BJ (cell line): Measurements from ENCODE around the gene CTSW. TPM values are rescaled to one million over a fixed set of nuclear protein-coding genes. Genes with fewer than 3 reads are reported as not detected.

Experiments
- CTCF ChIA-PET: fragments of 350-600 bp; formaldehyde crosslinking; extraction: SDS; loops from one replicate; lab custom pipeline; 2021; ENCODE audit warnings: antibody characterized with exemption, inconsistent platforms; lab: Yijun Ruan, JAX
- POLR2A ChIA-PET: fragments of 300-600 bp; sonication (Branson Sonifier 250); formaldehyde crosslinking; extraction: SDS; loops from one replicate; lab custom pipeline; 2021; ENCODE audit warnings: antibody characterized with exemption; lab: Charles Lee
- DNase-seq: peaks from one replicate; pipeline ENCODE4 v3.0.0-alpha.2; 2011; ENCODE audit warnings: low read depth
- H3K27me3 ChIP-seq: 2 replicates; pipeline ENCODE4 v1.6.0; 2011; ENCODE audit warnings: low read length; ENCODE audit not compliant: control insufficient read depth, insufficient read depth
- H3K36me3 ChIP-seq: 2 replicates; pipeline ENCODE4 v1.5.1; 2011; ENCODE audit warnings: low read length; ENCODE audit not compliant: control insufficient read depth, insufficient read depth
- H3K4me3 ChIP-seq: 2 replicates; pipeline ENCODE4 v1.5.1; 2011; ENCODE audit warnings: low read depth, mild to moderate bottlenecking, control low read depth, low read length
- CTCF ChIP-seq: IDR thresholded peaks from 2 replicates; pipeline ENCODE4 v1.5.1; 2011; ENCODE audit warnings: low read depth, mild to moderate bottlenecking, control low read depth, inconsistent platforms, low read length, moderate library complexity; ENCODE audit not compliant: insufficient read depth
- polyA plus RNA-seq: library from polyadenylated mRNA; depleted of rRNA; stranded (reverse); fragments of >200 nt; gene quantifications from 2 replicates; pipeline ENCODE4 v1.2.3, GENCODE V29; 2011

The CTSW gene
- polyA plus RNA-seq, 1 experiment, result 0.21 TPM

DNA sequence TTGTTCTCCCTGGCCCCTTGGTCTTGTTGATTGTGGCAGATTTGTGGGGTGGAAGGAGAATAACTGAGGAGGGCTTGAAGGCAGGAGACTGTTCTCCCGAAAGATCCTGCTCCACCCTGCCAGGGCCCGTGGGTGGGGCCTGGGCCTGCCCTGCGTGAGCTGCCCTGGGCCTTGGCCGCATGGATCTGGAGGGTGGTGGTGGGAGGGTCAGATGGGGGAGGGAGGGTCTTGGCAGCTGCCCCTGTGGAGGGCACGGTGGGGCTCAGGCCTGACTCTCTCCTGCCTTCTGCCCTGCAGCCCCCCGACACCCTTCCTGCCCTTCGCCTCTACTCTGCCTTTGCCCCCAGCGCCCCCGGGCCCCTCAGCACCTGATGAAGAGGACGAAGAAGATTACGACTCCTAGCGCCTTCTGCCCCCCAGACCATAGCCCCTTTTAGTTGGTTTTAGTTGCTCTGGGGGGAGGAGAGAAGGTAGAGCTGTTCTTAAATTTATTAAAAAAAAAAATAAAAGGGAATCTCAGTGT lies 41.5 kb downstream of the CTSW start:
- H3K36me3 ChIP-seq, result peaks cover 12% of the 10 kb centered on the region
- TF ChIP-seq CTCF, result no peak
- no peak for DNase-seq
- no peaks in the 10 kb centered on the region for H3K27me3 ChIP-seq
- POLR2A ChIA-PET, result interaction anchor here (0.7 kb wide), 1 partner anchor 32 kb away, joined by 5 read pairs; no protein-coding TSS in a partner anchor
- CTCF ChIA-PET, result interaction anchor here (0.9 to 2.3 kb wide), 2 partner anchors 37 to 67 kb away, joined by 4 to 7 read pairs; no protein-coding TSS in a partner anchor
- peak overlapping the region; percentile 71 for H3K4me3 ChIP-seq

GRCh38 chr11:65921876-65922275 lies 42.2 kb downstream of the CTSW start:
- POLR2A ChIA-PET, result interaction anchor here (0.7 kb wide), 1 partner anchor 33 kb away, joined by 5 read pairs; no protein-coding TSS in a partner anchor
- no peak for TF ChIP-seq CTCF
- CTCF ChIA-PET, result interaction anchor here (1.6 to 2.3 kb wide), 2 partner anchors 34 to 38 kb away, joined by 7 to 8 read pairs; partner anchors contain the start of gene FIBP
- H3K36me3 ChIP-seq, result peaks cover 10% of the 10 kb centered on the region
- H3K27me3 ChIP-seq, result no peaks in the 10 kb centered on the region
- no peak overlapping the region for H3K4me3 ChIP-seq
- no peak for DNase-seq

GRCh38 chr11:65922565-65922964 lies 42.9 kb downstream of the CTSW start:
- Histone ChIP-seq H3K4me3 (no peak overlapping the region), H3K27me3 (no peaks in the 10 kb centered on the region), H3K36me3 (peaks cover 8% of the 10 kb centered on the region)
- DNase-seq, result no peak
- no peak for TF ChIP-seq CTCF
- ChIA-PET CTCF (interaction anchor here (1.4 to 1.6 kb wide), 3 partner anchors 34 to 58 kb away, joined by 3 to 8 read pairs (median 5); partner anchors contain the start of gene FIBP), POLR2A (no interaction called here)

- Histone ChIP-seq H3K4me3 (no peak overlapping the region), H3K27me3 (no peaks in the 10 kb centered on the region), H3K36me3 (peaks cover 7% of the 10 kb centered on the region)
- ChIA-PET CTCF (no interaction called here), POLR2A (no interaction called here)
- TF ChIP-seq CTCF, result no peak
- DNase-seq, result no peak
Observed at GRCh38 chr11:65925397-65925796, 45.8 kb downstream of the CTSW start.

DNA sequence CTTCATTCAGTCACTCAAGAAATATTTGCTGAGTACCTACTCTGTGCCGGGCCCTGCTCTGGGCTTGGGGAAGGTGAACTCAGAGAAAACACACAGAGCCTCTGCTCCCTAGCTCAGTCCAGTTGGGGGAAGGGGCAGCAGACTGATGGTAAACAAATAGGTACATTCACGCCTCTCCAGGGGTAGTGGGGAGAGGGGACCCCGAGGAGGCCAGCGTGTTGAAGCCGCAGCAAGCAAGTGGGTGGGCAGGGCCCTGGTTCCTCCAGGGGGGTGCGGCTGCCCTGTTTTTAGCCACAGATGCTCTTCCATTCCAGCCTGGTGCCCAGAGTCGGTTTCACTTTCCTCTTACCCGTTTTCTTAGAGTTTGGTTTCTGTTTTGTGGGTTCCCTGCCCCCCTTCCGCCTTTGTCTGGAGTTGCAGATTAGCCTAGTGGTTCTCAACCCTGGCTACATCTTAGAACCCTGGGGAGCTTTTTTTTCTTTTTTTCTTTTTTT lies 48.3 kb downstream of the CTSW start:
- ChIA-PET POLR2A (no interaction called here), CTCF (no interaction called here)
- H3K4me3 ChIP-seq, result no peak overlapping the region
- DNase-seq, result no peak
- no peaks in the 10 kb centered on the region for H3K27me3 ChIP-seq
- TF ChIP-seq CTCF, result no peak
- H3K36me3 ChIP-seq, result peaks cover under 1% of the 10 kb centered on the region; the same call in 1 of the 2 replicates
